Hematopoietic multipotent progenitor cell treated with erythropoietin and hydrocortisone succinate and interleukin-3 and kit ligand, for 15 days (in vitro differentiated cells): Measurements from ENCODE around the gene SIT1.

Experiments used
- DNase-seq: peaks from one replicate; pipeline ENCODE4 v3.0.0-alpha.2; 2015; ENCODE audit warnings: low spot score

The SIT1 gene

GRCh38 chr9:35606138-35606504 lies 44.6 kb downstream of the SIT1 start:
- no peak for DNase-seq

- peak; percentile 7 for DNase-seq
Measured at GRCh38 chr9:35605351-35606137, 45.2 kb downstream of the SIT1 start.

GRCh38 chr9:35604578-35605350 lies 46.0 kb downstream of the SIT1 start, which contains the start of gene TESK1:
TSS of gene TESK1 (plus strand) at chr9:35605262. CDS start at chr9:35605620, 358 bp downstream.
- DNase-seq: peak; percentile 81

GRCh38 chr9:35603986-35604577 lies 46.6 kb downstream of the SIT1 start:
- DNase-seq: peak; percentile 99

- no peak for DNase-seq
Measured at GRCh38 chr9:35603506-35603985, 47.2 kb downstream of the SIT1 start.

- no peak for DNase-seq
Measured at GRCh38 chr9:35599763-35600604, 50.7 kb downstream of the SIT1 start.
